Kidney glomerular epithelial cell (primary cell): Measurements from ENCODE around the gene ALDH1A1.
"Not testable (repeated sequence)": the region's sequence is repeated elsewhere in the genome, so short reads cannot be mapped to it uniquely, and the experiment has no call there.

Experiments
- DNase-seq: peaks from one replicate; lab custom pipeline; 2025; lab: John Stamatoyannopoulos, UW

Gene ALDH1A1

GRCh38 chr9:72896439-72896838 lies 56.4 kb downstream of the ALDH1A1 start:
- DNase-seq: no peak

- no peak for DNase-seq
Measured at GRCh38 chr9:72895122-72895521, 57.7 kb downstream of the ALDH1A1 start.

GRCh38 chr9:72894342-72894741 lies 58.5 kb downstream of the ALDH1A1 start:
- DNase-seq: no peak

GRCh38 chr9:72893437-72893836 lies 59.4 kb downstream of the ALDH1A1 start:
- no peak for DNase-seq

- DNase-seq: no peak
Measured at GRCh38 chr9:72891043-72891442, 61.8 kb downstream of the ALDH1A1 start.

- DNase-seq: no peak
Measured at GRCh38 chr9:72888943-72889342, 63.9 kb downstream of the ALDH1A1 start.

GRCh38 chr9:72888067-72888466 lies 64.8 kb downstream of the ALDH1A1 start:
- no peak for DNase-seq

- DNase-seq: no peak
Measured at GRCh38 chr9:72886386-72886785, 66.5 kb downstream of the ALDH1A1 start.

- no peak for DNase-seq
Measured at GRCh38 chr9:72884508-72884907, 68.3 kb downstream of the ALDH1A1 start.

- DNase-seq: no peak
Measured at GRCh38 chr9:72883875-72884274, 69.0 kb downstream of the ALDH1A1 start.

- DNase-seq: no peak
Measured at GRCh38 chr9:72882117-72882775, 70.6 kb downstream of the ALDH1A1 start.

- DNase-seq: no peak
Measured at GRCh38 chr9:72880821-72881220, 72.0 kb downstream of the ALDH1A1 start.

- DNase-seq: no peak
Measured at GRCh38 chr9:72875221-72875620, 77.6 kb downstream of the ALDH1A1 start.

- DNase-seq: no peak
Measured at GRCh38 chr9:72874344-72874743, 78.5 kb downstream of the ALDH1A1 start.

- DNase-seq: no peak
Measured at GRCh38 chr9:72873456-72873855, 79.4 kb downstream of the ALDH1A1 start.

- peak; percentile 46 for DNase-seq
Measured at GRCh38 chr9:72872718-72873117, 80.1 kb downstream of the ALDH1A1 start.

GRCh38 chr9:72871685-72872084 lies 81.2 kb downstream of the ALDH1A1 start:
- DNase-seq: peak; percentile 32

GRCh38 chr9:72864327-72864726 lies 88.5 kb downstream of the ALDH1A1 start:
- no peak for DNase-seq

- DNase-seq: no peak
Measured at GRCh38 chr9:72863456-72864094, 89.3 kb downstream of the ALDH1A1 start.

GRCh38 chr9:72862788-72863187 lies 90.1 kb downstream of the ALDH1A1 start:
- DNase-seq: not testable (repeated sequence)

GRCh38 chr9:72858089-72858912 lies 94.6 kb downstream of the ALDH1A1 start:
- DNase-seq: no peak

GRCh38 chr9:72857624-72857996 lies 95.2 kb downstream of the ALDH1A1 start:
- DNase-seq: no peak
